Effector memory CD8-positive, alpha-beta T cell (primary cell): ENCODE results near the gene SERGEF.

Experiments
- ATAC-seq: fragments of 150-1000 bp; cut with Tn5 transposase; replicated peaks from 2 replicates; pipeline ENCODE4 v1.10.0; 2021; ENCODE audit warnings: mild to moderate bottlenecking, moderate library complexity
- DNase-seq, 3 experiments: peaks; one replicate each; pipeline ENCODE4 v3.0.0; 2021
- H3K27ac Mint-ChIP-seq, 2 donors: one replicate each; pipeline ENCODE4 v1.8.0; 2022; ENCODE audit warnings: mild to moderate bottlenecking in 2 of 2, mixed read lengths in 2 of 2, moderate library complexity in 2 of 2
- H3K27me3 Mint-ChIP-seq, 2 donors: one replicate each; pipeline ENCODE4 v1.8.0; 2022; ENCODE audit warnings: mixed read lengths in 2 of 2
- H3K36me3 Mint-ChIP-seq: one replicate; pipeline ENCODE4 v1.8.0; 2022; ENCODE audit warnings: mild to moderate bottlenecking, moderate library complexity, mixed read lengths; ENCODE audit not compliant: insufficient read depth
- H3K4me1 Mint-ChIP-seq, 2 donors: one replicate each; pipeline ENCODE4 v1.8.0; 2022; ENCODE audit warnings: low read depth in 2 of 2, mixed read lengths in 2 of 2
- H3K4me3 Mint-ChIP-seq, 2 donors: one replicate each; pipeline ENCODE4 v1.8.0; 2022; ENCODE audit warnings: mild to moderate bottlenecking in 2 of 2, mixed read lengths in 2 of 2, moderate library complexity in 2 of 2
- H3K9me3 Mint-ChIP-seq, 2 donors: one replicate each; pipeline ENCODE4 v1.8.0; 2022; ENCODE audit warnings: mixed read lengths in 2 of 2

The SERGEF gene

GRCh38 chr11:17851697-17852096 lies 161.2 kb downstream of the SERGEF start:
- H3K36me3 Mint-ChIP-seq, result peaks cover 3% of the 10 kb centered on the region
- no peak overlapping the region for H3K27ac Mint-ChIP-seq
- H3K27me3 Mint-ChIP-seq, result no peaks in the 10 kb centered on the region
- H3K4me1 Mint-ChIP-seq, result peaks cover 6 to 9% of the 10 kb centered on the region in 2 donors
- ATAC-seq (no peak), DNase-seq (no peak)
- no peaks in the 10 kb centered on the region for H3K9me3 Mint-ChIP-seq
- no peak overlapping the region for H3K4me3 Mint-ChIP-seq

- Mint-ChIP-seq H3K36me3 (peaks cover 3% of the 10 kb centered on the region), H3K4me1 (no peaks in the 10 kb centered on the region), H3K9me3 (no peaks in the 10 kb centered on the region), H3K27me3 (no peaks in the 10 kb centered on the region), H3K4me3 (no peak overlapping the region), H3K27ac (no peak overlapping the region)
- ATAC-seq, result no peak
- DNase-seq, result no peak
Observed at GRCh38 chr11:17850336-17850735, 162.5 kb downstream of the SERGEF start.

GRCh38 chr11:17848715-17849114 lies 164.1 kb downstream of the SERGEF start:
- Mint-ChIP-seq H3K36me3 (peaks cover 5% of the 10 kb centered on the region), H3K27ac (peak overlapping the region in 1 of 2 donors; percentile 39)
- no peak for DNase-seq

GRCh38 chr11:17846852-17847453 lies 165.9 kb downstream of the SERGEF start:
- no peaks in the 10 kb centered on the region for H3K9me3 Mint-ChIP-seq
- H3K36me3 Mint-ChIP-seq, result peaks cover 5% of the 10 kb centered on the region
- no peak for DNase-seq
- no peak overlapping the region for H3K27ac Mint-ChIP-seq
- no peak overlapping the region for H3K4me3 Mint-ChIP-seq
- H3K4me1 Mint-ChIP-seq, result peaks cover 3 to 4% of the 10 kb centered on the region in 2 donors
- ATAC-seq, result no peak
- no peaks in the 10 kb centered on the region for H3K27me3 Mint-ChIP-seq

More at GRCh38 chr11:17848715-17849114, 164.1 kb downstream of the SERGEF start:
- H3K27me3 Mint-ChIP-seq, result no peaks in the 10 kb centered on the region
- no peaks in the 10 kb centered on the region for H3K4me1 Mint-ChIP-seq
- no peak overlapping the region for H3K4me3 Mint-ChIP-seq
- no peak for ATAC-seq
- H3K9me3 Mint-ChIP-seq, result no peaks in the 10 kb centered on the region

GRCh38 chr11:17845431-17845881 lies 167.4 kb downstream of the SERGEF start:
- Mint-ChIP-seq H3K4me1 (peaks cover 4 to 5% of the 10 kb centered on the region in 2 donors), H3K27me3 (no peaks in the 10 kb centered on the region), H3K4me3 (no peak overlapping the region), H3K9me3 (no peaks in the 10 kb centered on the region), H3K27ac (no peak overlapping the region), H3K36me3 (peaks cover 5% of the 10 kb centered on the region)
- no peak for DNase-seq
- no peak for ATAC-seq

- Mint-ChIP-seq H3K4me1 (peaks cover 4 to 5% of the 10 kb centered on the region in 2 donors), H3K36me3 (peaks cover 7% of the 10 kb centered on the region), H3K27me3 (no peaks in the 10 kb centered on the region), H3K4me3 (no peak overlapping the region), H3K9me3 (no peaks in the 10 kb centered on the region), H3K27ac (peak overlapping the region; percentile 47 to 49)
- ATAC-seq, result no peak
- DNase-seq, result no peak
Observed at GRCh38 chr11:17840101-17840548, 172.7 kb downstream of the SERGEF start.

GRCh38 chr11:17839450-17839849 lies 173.4 kb downstream of the SERGEF start:
- Mint-ChIP-seq H3K27me3 (no peaks in the 10 kb centered on the region), H3K36me3 (peaks cover 4% of the 10 kb centered on the region), H3K4me3 (no peak overlapping the region), H3K4me1 (peaks cover 4 to 5% of the 10 kb centered on the region in 2 donors), H3K27ac (no peak overlapping the region), H3K9me3 (no peaks in the 10 kb centered on the region)
- ATAC-seq, result no peak
- DNase-seq, result no peak

GRCh38 chr11:17838102-17838501 lies 174.7 kb downstream of the SERGEF start:
- no peak for DNase-seq
- Mint-ChIP-seq H3K4me3 (no peak overlapping the region), H3K27me3 (no peaks in the 10 kb centered on the region), H3K36me3 (peaks cover 8% of the 10 kb centered on the region), H3K4me1 (peaks cover 0 to 2% of the 10 kb centered on the region in 2 donors), H3K9me3 (no peaks in the 10 kb centered on the region), H3K27ac (no peak overlapping the region)
- no peak for ATAC-seq

- Mint-ChIP-seq H3K36me3 (peaks cover 5% of the 10 kb centered on the region), H3K27ac (no peak overlapping the region), H3K27me3 (no peaks in the 10 kb centered on the region), H3K4me1 (no peaks in the 10 kb centered on the region), H3K9me3 (no peaks in the 10 kb centered on the region), H3K4me3 (no peak overlapping the region)
- ATAC-seq, result no peak
- no peak for DNase-seq
Observed at GRCh38 chr11:17831883-17832282, 181.0 kb downstream of the SERGEF start.

GRCh38 chr11:17831228-17831627 lies 181.6 kb downstream of the SERGEF start:
- H3K9me3 Mint-ChIP-seq, result no peaks in the 10 kb centered on the region
- H3K27ac Mint-ChIP-seq, result no peak overlapping the region
- H3K27me3 Mint-ChIP-seq, result no peaks in the 10 kb centered on the region
- no peaks in the 10 kb centered on the region for H3K4me1 Mint-ChIP-seq
- H3K36me3 Mint-ChIP-seq, result peaks cover 5% of the 10 kb centered on the region
- no peak overlapping the region for H3K4me3 Mint-ChIP-seq
- DNase-seq, result no peak
- ATAC-seq, result no peak

GRCh38 chr11:17828311-17828751 lies 184.5 kb downstream of the SERGEF start:
- ATAC-seq (no peak), DNase-seq (no peak)
- Mint-ChIP-seq H3K4me1 (no peaks in the 10 kb centered on the region), H3K4me3 (no peak overlapping the region), H3K27ac (no peak overlapping the region), H3K27me3 (no peaks in the 10 kb centered on the region), H3K36me3 (peaks cover 4% of the 10 kb centered on the region), H3K9me3 (no peaks in the 10 kb centered on the region)

- Mint-ChIP-seq H3K4me3 (no peak overlapping the region), H3K4me1 (no peaks in the 10 kb centered on the region), H3K27ac (no peak overlapping the region), H3K27me3 (no peaks in the 10 kb centered on the region), H3K36me3 (peaks cover 3% of the 10 kb centered on the region), H3K9me3 (no peaks in the 10 kb centered on the region)
- DNase-seq (no peak), ATAC-seq (no peak)
Observed at GRCh38 chr11:17827006-17827405, 185.8 kb downstream of the SERGEF start.

GRCh38 chr11:17822401-17822781 lies 190.5 kb downstream of the SERGEF start:
- H3K9me3 Mint-ChIP-seq, result no peaks in the 10 kb centered on the region
- no peaks in the 10 kb centered on the region for H3K27me3 Mint-ChIP-seq
- H3K36me3 Mint-ChIP-seq, result peaks cover 3% of the 10 kb centered on the region
- peaks cover 4% of the 10 kb centered on the region in 2 donors for H3K4me1 Mint-ChIP-seq
- DNase-seq (no peak), ATAC-seq (no peak)
- no peak overlapping the region for H3K27ac Mint-ChIP-seq
- no peak overlapping the region for H3K4me3 Mint-ChIP-seq

- H3K4me1 Mint-ChIP-seq, result peaks cover 4% of the 10 kb centered on the region in 2 donors
- H3K9me3 Mint-ChIP-seq, result no peaks in the 10 kb centered on the region
- no peak overlapping the region for H3K27ac Mint-ChIP-seq
- no peak overlapping the region for H3K4me3 Mint-ChIP-seq
- ATAC-seq, result no peak
- no peaks in the 10 kb centered on the region for H3K27me3 Mint-ChIP-seq
- DNase-seq, result no peak
- peaks cover 3% of the 10 kb centered on the region for H3K36me3 Mint-ChIP-seq
Observed at GRCh38 chr11:17821648-17822400, 191.0 kb downstream of the SERGEF start.
